Activated CD8-positive, alpha-beta memory T cell treated with anti-CD3 and anti-CD28 coated beads, Interleukin-2, amount 50 U/mL, for 48 hours (primary cell): ENCODE measurements around the gene PPP1R13B.
"Not testable (repeated sequence)": the region's sequence is repeated elsewhere in the genome, so short reads cannot be mapped to it uniquely, and the experiment has no call there.

Experiments
- DNase-seq: peaks from one replicate; pipeline ENCODE4 v3.0.0-alpha.2; 2020

PPP1R13B gene

DNA sequence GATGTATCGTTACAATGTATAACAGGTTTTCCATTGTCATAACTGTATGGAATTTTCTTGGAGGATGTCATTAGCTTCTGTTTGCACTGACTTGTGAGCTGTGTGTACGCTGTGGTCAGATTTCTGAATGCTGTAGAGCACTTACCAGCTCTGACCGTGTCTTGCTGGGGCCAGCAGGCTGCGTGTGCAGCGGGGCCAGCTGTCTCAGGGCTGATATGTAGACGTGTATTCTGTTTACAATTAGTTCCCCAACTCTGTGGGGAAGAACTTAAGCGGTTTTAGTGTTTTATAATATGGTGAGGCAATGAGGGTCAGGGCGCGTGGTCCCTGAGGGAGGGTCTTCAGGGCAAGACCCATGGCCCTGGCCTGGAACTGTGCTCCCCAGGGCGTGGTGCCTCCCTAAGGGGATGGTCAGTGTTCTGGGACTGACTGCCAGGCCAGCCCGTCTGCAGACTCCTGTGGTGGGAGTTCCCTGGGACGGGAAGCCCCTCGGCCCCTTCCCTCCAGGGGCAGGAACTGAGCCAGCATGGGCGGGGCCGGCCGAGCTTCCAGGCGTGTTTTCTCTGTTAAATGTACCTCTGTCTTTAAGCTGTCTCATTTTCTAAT, 150.8 kb downstream of the PPP1R13B start:
- no peak for DNase-seq

- no peak for DNase-seq
These were observed 151.3 kb downstream of the PPP1R13B start for GRCh38 chr14:103696070-103696402.

DNA sequence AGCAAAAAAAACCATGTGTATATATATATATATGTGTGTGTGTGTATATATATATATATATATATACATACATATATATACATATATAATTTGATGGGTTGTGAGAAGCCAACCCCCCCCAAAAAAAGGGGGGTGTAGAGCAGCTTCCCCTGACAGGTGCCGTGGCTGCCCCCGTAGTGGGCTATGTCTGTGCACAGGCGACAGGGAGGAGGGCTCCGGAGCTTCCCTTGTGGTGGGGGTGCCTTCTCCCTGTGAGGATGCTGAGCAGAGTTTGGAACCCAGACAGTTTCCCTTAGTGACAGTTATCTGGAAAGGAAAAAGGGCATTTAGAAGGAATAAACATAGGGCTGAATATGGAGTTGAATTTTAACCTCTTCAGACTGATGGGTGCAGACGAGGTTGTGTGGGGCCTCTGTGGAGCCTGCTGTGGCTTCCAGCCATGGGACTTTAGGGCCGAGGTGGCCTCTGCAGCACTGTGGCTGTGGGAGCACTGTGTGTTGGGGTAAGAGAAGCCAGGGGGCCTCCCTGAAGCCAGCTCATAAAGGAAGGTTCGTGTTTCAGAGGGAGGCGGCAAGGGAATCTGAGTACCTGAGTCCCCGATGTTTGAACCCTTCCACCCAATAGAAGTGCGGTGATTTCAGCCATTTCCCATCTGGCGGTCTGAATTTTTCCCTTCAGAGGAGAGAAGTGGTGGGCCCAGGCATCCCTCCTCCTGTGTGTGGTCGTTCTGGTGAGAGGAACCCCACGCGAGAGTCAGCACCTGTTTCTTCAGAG, 151.9 kb downstream of the PPP1R13B start:
- DNase-seq: no peak

GRCh38 chr14:103694572-103695026, 152.8 kb downstream of the PPP1R13B start:
- no peak for DNase-seq

- no peak for DNase-seq
These were observed 153.9 kb downstream of the PPP1R13B start for GRCh38 chr14:103693515-103693914.

GRCh38 chr14:103692871-103693270, 154.5 kb downstream of the PPP1R13B start:
- no peak for DNase-seq

- DNase-seq: no peak
These were observed 155.2 kb downstream of the PPP1R13B start for GRCh38 chr14:103692159-103692558.

GRCh38 chr14:103691655-103692054, 155.7 kb downstream of the PPP1R13B start:
- DNase-seq: not testable (repeated sequence)

DNA sequence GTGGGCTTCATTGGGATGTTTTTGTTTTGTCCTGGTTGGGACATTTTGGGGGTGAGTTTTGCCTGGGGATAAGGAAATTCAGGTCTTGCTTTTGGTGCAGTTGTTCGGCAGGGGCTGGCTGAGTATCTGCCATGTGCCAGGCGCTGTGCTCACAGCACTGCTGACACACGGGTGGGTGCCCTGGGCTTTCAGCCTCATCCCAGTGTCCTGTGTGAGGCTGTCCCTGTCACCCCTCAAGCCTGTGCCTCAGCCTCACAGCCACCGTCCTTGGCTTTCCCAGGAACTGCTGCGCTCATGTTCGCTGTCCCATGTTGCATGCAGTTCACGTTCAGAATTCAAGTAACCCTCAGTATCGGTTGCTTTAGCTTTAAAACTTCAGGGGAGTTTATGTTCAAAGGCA, 157.0 kb downstream of the PPP1R13B start:
- DNase-seq: no peak

DNA sequence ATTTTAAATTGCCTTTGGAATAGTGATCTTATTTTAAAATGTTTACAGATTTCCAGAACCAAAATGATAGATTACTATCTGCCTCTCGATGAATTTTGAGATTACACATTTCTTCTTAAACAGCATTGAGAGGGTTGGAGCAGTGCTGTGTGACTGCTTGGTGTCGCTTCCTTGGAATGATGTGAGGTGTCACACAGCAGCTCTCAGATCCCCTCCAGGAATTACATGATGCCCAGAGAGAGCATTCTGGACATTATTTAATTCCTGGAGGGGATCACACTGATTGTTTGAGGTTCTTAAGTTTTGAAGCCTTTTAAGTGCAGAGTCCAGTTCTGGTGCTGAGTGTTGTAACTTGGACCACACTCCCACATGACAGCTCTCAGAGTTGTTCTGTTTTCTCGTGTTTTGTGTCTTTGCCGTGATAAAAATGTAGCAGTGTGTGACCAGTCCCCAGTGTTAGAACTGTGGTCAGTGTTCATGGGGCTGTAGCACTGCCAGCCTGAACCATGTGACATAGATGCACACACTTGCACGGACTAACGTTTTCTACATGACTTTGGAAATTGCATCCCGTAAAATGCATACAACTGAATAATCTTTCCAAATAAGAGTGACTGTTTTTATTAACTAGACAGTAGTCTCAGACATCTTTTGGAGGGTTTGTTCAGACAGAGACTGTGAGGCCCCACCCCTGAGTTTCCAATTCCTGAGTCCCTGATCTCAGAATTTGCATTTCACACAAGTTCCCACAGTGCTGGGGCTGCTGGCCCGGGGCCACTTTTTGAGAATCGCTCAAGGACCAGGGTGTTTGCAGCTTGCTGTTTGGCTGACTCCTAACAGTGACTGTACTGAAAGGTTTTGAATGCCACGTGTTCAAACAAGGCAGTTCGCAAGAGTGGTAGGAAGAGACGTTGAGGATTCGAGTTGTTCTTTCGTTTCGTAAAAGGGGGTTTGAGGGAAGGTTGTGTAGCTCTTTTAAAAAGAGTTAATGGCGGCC, 158.2 kb downstream of the PPP1R13B start:
- no peak for DNase-seq

- DNase-seq: no peak
These were observed 158.9 kb downstream of the PPP1R13B start for GRCh38 chr14:103688441-103688840.

- DNase-seq: no peak
These were observed 159.7 kb downstream of the PPP1R13B start for GRCh38 chr14:103687712-103688111.

DNA sequence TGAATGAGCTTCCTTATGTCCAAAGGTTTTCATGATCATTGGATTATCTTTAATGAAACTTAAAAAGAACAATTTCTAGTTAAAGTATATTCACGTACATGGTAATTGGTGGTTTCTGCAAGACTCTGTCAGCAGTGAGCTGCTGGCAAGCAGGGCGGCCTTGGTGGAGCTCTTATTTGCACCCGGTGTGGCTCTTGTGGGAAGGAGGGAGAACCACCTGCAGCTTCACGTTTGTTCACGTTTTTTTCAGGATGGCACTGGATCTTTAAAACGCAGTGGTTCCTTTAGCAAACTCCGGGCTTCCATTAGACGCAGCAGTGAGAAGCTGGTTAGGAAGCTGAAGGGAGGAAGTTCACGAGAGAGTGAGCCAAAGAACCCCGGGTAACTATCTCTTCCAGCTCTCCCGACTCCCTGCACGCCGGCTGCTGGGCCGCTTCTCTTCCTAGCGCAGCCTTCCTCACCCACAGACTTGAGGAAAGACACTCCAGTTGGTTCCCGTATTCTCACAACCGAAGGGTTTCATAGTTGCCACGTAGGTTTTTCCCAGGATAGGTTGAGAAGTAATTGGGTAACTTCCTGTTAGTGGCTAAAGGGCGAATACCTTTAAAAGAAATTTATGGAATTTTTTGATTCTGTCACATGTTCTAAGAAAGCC, 160.4 kb downstream of the PPP1R13B start:
- DNase-seq: no peak

- no peak for DNase-seq
These were observed 161.8 kb downstream of the PPP1R13B start for GRCh38 chr14:103685276-103686211.

- DNase-seq: no peak
These were observed 162.5 kb downstream of the PPP1R13B start for GRCh38 chr14:103684871-103685270.

DNA sequence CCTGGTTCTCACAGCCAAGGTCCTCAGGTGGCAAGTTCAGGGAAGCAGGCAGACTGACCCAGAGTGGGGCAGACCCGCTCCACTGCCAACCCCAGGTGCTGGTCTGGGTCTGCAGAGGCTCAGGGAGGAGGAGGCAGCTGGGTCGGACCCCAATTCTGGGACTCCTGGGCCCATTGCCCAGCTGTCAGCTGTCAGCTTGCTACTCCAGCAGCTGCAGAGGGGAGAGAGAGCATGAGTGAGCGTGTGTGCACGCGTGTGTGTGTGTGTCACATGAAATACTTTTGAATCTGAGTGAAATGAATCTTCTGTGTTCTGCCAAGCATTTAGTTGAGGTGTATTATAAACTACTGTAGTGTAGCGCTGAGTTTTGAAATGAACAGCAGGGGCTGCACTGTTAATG, 162.9 kb downstream of the PPP1R13B start:
- no peak for DNase-seq
